Esophagus squamous epithelium (tissue), 4 donors: ENCODE data around the gene MTSS2.

Source experiments
- CTCF ChIP-seq, 6 experiments: fragments of 450-650 bp in 4 of 6; fragments of 200-600 bp in 2 of 6; sonication (generic) in 2 of 6; IDR thresholded peaks; one replicate each; pipeline ENCODE4 v1.5.1; 2016 to 2019; ENCODE audit warnings: antibody characterized with exemption in 6 of 6, mild to moderate bottlenecking in 4 of 6, moderate library complexity in 4 of 6
- POLR2A ChIP-seq, 4 donors: fragments of 450-650 bp; IDR thresholded peaks; one replicate each; pipeline ENCODE4 v1.6.1; 2017; ENCODE audit warnings: antibody characterized with exemption in 4 of 4, mild to moderate bottlenecking in 4 of 4, moderate library complexity in 3 of 4

GRCh38 chr16:70651524-70651923 is 34.3 kb downstream of the MTSS2 start:
- no peak for TF ChIP-seq CTCF (IDR thresholded peaks at IDR 0.05)
- TF ChIP-seq POLR2A (IDR thresholded peaks at IDR 0.05) = no peak
